Breast epithelium (tissue), 4 donors: ENCODE measurements around the gene TECR. TPM values are rescaled to one million over a fixed set of nuclear protein-coding genes. Genes with fewer than 3 reads are reported as not detected.

Source experiments
- DNase-seq, 2 donors: peaks; one replicate each; pipeline ENCODE4 v3.0.0-alpha.2; 2019; ENCODE audit warnings: low spot score in 2 of 2
- H3K27ac ChIP-seq, 2 donors: fragments of 200-600 bp; sonication (generic) in 1 of 2; one replicate each; pipeline ENCODE4 v1.5.1; 2016 to 2019; ENCODE audit warnings: mild to moderate bottlenecking in 1 of 2
- H3K27me3 ChIP-seq, 2 donors: fragments of 200-600 bp; sonication (generic) in 1 of 2; one replicate each; pipeline versions ENCODE4 v1.5.1 to v1.6.0; 2017 to 2019; ENCODE audit warnings: control low read depth in 1 of 2, mild to moderate bottlenecking in 1 of 2
- H3K36me3 ChIP-seq: fragments of 200-600 bp; one replicate; pipeline ENCODE4 v1.5.1; 2019
- H3K4me1 ChIP-seq, 2 donors: fragments of 200-600 bp; sonication (generic); one replicate each; pipeline ENCODE4 v1.5.1; 2016 to 2019; ENCODE audit warnings: control low read depth in 1 of 2
- H3K4me3 ChIP-seq, 3 donors: fragments of 200-600 bp; sonication (generic); 1 replicate in 2 of 3; 2 replicates in 1 of 3; pipeline ENCODE4 v1.5.1; 2016 to 2019; ENCODE audit warnings: mild to moderate bottlenecking in 3 of 3, moderate library complexity in 2 of 3
- H3K9me3 ChIP-seq, 2 donors: fragments of 200-600 bp; sonication (generic) in 1 of 2; one replicate each; pipeline ENCODE4 v1.5.1; 2016 to 2019; ENCODE audit warnings: control low read depth in 1 of 2
- CTCF ChIP-seq, 3 donors: fragments of 450-650 bp; IDR thresholded peaks; one replicate each; pipeline ENCODE4 v1.5.1; 2016 to 2017; ENCODE audit warnings: antibody characterized with exemption in 3 of 3, mild to moderate bottlenecking in 3 of 3, moderate library complexity in 3 of 3
- POLR2A ChIP-seq: fragments of 450-650 bp; IDR thresholded peaks from one replicate; pipeline ENCODE4 v1.6.1; 2016; ENCODE audit warnings: antibody characterized with exemption, mild to moderate bottlenecking, moderate library complexity
- POLR2AphosphoS5 ChIP-seq, 3 donors: sonication (generic); formaldehyde crosslinking; IDR thresholded peaks; one replicate each; pipeline ENCODE4 v1.6.1; 2017; ENCODE audit warnings: antibody characterized with exemption in 3 of 3
- intact Hi-C: fragments of 100-400 bp; cut with DNase I; formaldehyde crosslinking; loops from one replicate; pipeline ENCODE4 v1.15.1; 2023; ENCODE audit warnings: low total_unique reads
- total RNA-seq, 3 donors: library from RNA; depleted of rRNA; stranded (reverse); fragments of >200 nt; gene quantifications; one replicate each; pipeline ENCODE4 v1.1.0, GENCODE V29; 2016

The TECR gene
- 10 to 100 TPM; 36.1 to 66.9 (median 43.4) TPM for total RNA-seq

GRCh38 chr19:14529254-14530004, at the start of gene TECR:
TSS of gene TECR (plus strand) at chr19:14529594. CDS start at chr19:14529697, 103 bp downstream.
- no peak for TF ChIP-seq CTCF (IDR thresholded peaks at IDR 0.05)
- TF ChIP-seq POLR2A: peak; percentile 94
- TF ChIP-seq POLR2AphosphoS5 (IDR thresholded peaks at IDR 0.05): peak; percentile 95 to 98 (median 98)
- H3K9me3 ChIP-seq: no peaks in the 10 kb centered on the region
- no peaks in the 10 kb centered on the region for H3K27me3 ChIP-seq
- peaks cover 0 to 9% of the 10 kb centered on the region in 2 donors for H3K4me1 ChIP-seq
- peak within 1 kb of the TSS; percentile 77 to 90 (median 80) for H3K4me3 ChIP-seq
- H3K36me3 ChIP-seq: no peaks in the 10 kb centered on the region
- intact Hi-C loops: no loop called here
- DNase-seq: peak; percentile 100
- peak within 1 kb of the TSS; percentile 90 to 92 for H3K27ac ChIP-seq

DNA sequence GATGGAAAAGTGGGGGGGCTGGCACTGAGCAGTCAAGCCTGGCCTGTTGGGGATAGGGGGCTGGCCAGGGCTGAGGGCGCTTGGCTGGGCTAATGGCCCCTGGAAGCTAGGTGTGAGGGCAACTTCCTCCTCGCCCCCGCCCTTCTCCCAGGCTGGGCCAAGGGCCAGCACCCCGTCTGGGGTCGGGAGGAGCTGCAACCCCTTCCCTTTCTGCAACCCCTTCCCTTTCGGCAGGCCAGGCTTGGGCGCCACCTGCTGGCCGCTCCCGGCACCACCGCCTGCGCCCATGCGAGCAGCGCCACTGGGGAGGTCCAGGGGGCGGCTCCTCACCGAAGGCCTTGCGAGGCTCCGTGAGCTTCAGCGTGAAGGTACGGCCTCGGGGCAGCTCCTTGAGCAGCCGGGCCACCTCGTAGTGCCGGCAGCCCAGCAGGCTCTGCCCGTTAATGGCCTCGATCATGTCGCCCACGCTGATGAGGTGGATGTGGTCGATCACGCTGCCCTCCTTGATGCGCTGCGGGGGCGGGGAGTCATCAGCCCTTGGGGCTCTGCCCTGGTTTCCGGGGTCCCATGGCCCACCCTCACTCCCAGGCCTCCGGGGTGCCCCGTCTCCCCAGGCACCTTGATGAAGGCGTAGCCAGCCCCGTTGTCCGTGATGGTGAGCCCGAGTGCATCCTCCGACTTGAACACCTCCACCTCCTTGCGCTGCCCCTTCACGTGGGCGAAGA, 49.3 kb upstream of the TECR start:
- Histone ChIP-seq H3K4me1 (peaks cover 0 to 5% of the 10 kb centered on the region in 2 donors), H3K27me3 (no peaks in the 10 kb centered on the region), H3K36me3 (peaks cover 5% of the 10 kb centered on the region), H3K27ac (no peak overlapping the region), H3K4me3 (no peak overlapping the region), H3K9me3 (no peaks in the 10 kb centered on the region)
- DNase-seq: no peak
- TF ChIP-seq POLR2AphosphoS5 (IDR thresholded peaks at IDR 0.05): no peak
- peak in 2 of 3 donors; percentile 40 to 53 for TF ChIP-seq CTCF (IDR thresholded peaks at IDR 0.05)
- no peak for TF ChIP-seq POLR2A
- intact Hi-C loops: no loop called here

DNA sequence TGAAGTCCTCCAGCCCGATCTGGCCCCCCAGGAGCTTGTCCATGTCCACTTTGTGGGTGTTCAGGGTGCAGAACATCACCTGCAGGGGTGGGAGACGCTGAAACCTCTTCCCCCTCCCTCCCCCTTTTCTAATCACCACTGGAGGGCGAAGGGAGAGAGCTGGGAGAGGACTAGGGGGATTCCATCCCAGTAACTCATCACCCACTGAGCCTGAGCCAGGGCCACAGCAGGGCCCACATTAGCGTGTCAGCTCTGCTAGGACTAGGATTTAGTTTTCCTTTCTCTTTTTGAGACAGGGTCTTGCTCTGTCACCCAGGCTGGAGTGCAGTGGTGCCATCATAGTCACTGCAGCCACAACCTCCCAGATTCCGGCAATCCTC, 48.7 kb upstream of the TECR start:
- DNase-seq: no peak
- Histone ChIP-seq H3K27ac (no peak overlapping the region), H3K27me3 (no peaks in the 10 kb centered on the region), H3K4me3 (no peak overlapping the region), H3K9me3 (no peaks in the 10 kb centered on the region), H3K4me1 (no peaks in the 10 kb centered on the region), H3K36me3 (peaks cover 5% of the 10 kb centered on the region)
- intact Hi-C loops: no loop called here
- TF ChIP-seq POLR2A (no peak), CTCF (IDR thresholded peaks at IDR 0.05) (no peak), POLR2AphosphoS5 (IDR thresholded peaks at IDR 0.05) (no peak)

DNA sequence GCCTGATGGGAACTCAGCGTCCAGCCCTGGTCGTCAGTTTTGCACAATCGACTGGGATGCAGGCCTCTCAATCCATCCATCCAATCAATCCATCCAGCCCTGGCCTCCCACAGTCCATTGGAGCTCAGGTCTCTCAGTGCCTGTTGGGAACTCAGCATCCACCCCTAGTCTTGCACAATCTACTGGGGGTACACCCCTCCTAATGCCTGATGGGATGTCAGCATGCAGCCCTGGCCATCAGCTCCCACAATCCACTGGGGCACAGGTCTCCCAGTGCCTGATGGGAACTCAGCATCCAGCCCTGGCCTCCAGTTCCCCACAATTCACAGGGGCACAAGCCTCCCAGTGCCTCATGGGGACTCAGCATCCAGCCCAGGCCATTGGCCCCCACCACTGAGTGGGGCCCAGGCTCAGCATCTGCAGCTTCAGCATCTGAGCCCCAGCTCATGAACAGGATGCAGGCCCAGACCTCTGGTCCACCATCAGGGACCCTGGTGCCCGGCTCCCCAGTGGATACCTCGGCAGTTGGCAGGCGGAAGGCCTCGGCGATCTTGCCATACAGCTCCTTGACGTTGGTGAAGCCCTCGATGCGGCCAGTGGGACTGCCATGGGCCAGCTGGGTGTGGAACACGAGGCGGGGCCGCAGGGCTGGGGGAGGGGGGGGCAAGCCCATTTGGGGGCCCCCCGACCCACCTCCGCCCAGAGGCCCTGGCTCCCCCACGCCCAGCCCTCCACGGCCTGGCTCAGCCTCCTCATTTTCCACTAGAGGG, 47.0 kb upstream of the TECR start:
- intact Hi-C loops: no loop called here
- H3K27me3 ChIP-seq: no peaks in the 10 kb centered on the region
- H3K27ac ChIP-seq: no peak overlapping the region
- H3K4me3 ChIP-seq: no peak overlapping the region
- no peaks in the 10 kb centered on the region for H3K9me3 ChIP-seq
- DNase-seq: no peak
- H3K4me1 ChIP-seq: no peaks in the 10 kb centered on the region
- peaks cover 5% of the 10 kb centered on the region for H3K36me3 ChIP-seq
- TF ChIP-seq POLR2A (no peak), POLR2AphosphoS5 (IDR thresholded peaks at IDR 0.05) (no peak), CTCF (IDR thresholded peaks at IDR 0.05) (no peak)
